H1 (cell line): Measurements from ENCODE around the gene CFAP100.

Experiments
- BRCA1 ChIP-seq: IDR thresholded peaks from 2 replicates; pipeline ENCODE4 v1.6.1; 2012; ENCODE audit warnings: low read depth, low read length, improper control_type of control experiment
- CTBP2 ChIP-seq: IDR thresholded peaks from 2 replicates; pipeline ENCODE4 v1.7.0; 2011; ENCODE audit warnings: borderline replicate concordance, mild to moderate bottlenecking, moderate library complexity, mixed read lengths, low read length; ENCODE audit not compliant: insufficient read depth, insufficient read length
- POLR2A ChIP-seq, 2 experiments: IDR thresholded peaks; 1 replicate in 1 of 2; 2 replicates in 1 of 2; pipeline ENCODE4 v1.6.1; 2011; ENCODE audit warnings: low read depth in 2 of 2, low read length in 2 of 2, mild to moderate bottlenecking in 2 of 2; ENCODE audit errors: control extremely low read depth in 1 of 2
- RFX5 ChIP-seq: IDR thresholded peaks from 2 replicates; pipeline ENCODE4 v1.6.1; 2011; ENCODE audit warnings: low read depth, low read length, improper control_type of control experiment, borderline replicate concordance
- TAF1 ChIP-seq: IDR thresholded peaks from 2 replicates; pipeline ENCODE4 v1.6.1; 2011; ENCODE audit warnings: mild to moderate bottlenecking, low read depth, low read length
- YY1 ChIP-seq: IDR thresholded peaks from 2 replicates; pipeline ENCODE4 v1.6.1; 2011; ENCODE audit warnings: low read depth, mild to moderate bottlenecking, low read length
- ZNF274 ChIP-seq: IDR thresholded peaks from 2 replicates; pipeline ENCODE4 v1.7.0; 2012; ENCODE audit warnings: low read length, borderline replicate concordance; ENCODE audit errors: extremely low read depth
- TF ChIP-seq, protein P1 (sequence below), 3 experiments: IDR thresholded peaks; 1 replicate in 2 of 3; 2 replicates in 1 of 3; pipeline versions ENCODE4 v1.5.1 to v1.6.1; 2011; ENCODE audit warnings: low read length in 3 of 3, mild to moderate bottlenecking in 3 of 3, inconsistent platforms in 2 of 3, low read depth in 1 of 3, moderate library complexity in 1 of 3; ENCODE audit not compliant: insufficient read depth in 1 of 3; ENCODE audit errors: control extremely low read depth in 1 of 3

DNA sequence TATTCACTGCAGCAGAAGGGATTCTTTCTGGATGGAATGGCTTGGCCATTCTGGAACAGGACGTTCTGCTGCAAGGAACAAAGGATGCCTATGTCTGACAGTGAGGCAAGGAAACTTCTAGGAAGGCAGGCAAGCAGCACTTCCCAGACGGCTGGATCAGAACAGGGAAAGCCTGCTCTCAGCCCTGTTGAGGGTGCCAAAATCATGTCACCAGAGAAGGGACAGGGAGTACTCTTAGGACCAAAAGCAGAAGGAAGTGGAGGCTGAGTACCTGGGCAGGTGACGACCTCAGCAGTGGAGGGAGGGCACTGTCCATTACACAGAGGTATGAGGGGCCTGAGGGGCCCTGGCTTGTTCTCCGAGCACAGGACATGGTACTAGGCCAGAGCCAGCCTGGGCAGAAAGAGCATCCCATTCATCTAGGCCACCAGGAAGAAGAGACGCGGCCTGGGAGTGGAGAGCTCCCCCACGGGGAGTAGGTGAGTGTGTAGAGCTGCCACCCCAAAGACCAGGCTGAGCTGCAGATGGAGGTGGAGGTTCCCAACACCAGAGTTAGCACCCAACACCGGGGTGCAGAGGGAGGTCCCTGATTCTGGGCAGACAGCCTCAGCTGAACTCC, 47.1 kb upstream of the CFAP100 start:
- TF ChIP-seq YY1, result no peak
- TF ChIP-seq, protein P1, sequence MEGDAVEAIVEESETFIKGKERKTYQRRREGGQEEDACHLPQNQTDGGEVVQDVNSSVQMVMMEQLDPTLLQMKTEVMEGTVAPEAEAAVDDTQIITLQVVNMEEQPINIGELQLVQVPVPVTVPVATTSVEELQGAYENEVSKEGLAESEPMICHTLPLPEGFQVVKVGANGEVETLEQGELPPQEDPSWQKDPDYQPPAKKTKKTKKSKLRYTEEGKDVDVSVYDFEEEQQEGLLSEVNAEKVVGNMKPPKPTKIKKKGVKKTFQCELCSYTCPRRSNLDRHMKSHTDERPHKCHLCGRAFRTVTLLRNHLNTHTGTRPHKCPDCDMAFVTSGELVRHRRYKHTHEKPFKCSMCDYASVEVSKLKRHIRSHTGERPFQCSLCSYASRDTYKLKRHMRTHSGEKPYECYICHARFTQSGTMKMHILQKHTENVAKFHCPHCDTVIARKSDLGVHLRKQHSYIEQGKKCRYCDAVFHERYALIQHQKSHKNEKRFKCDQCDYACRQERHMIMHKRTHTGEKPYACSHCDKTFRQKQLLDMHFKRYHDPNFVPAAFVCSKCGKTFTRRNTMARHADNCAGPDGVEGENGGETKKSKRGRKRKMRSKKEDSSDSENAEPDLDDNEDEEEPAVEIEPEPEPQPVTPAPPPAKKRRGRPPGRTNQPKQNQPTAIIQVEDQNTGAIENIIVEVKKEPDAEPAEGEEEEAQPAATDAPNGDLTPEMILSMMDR (IDR thresholded peaks at IDR 0.05; ENCODE audit: control extremely low read depth in 1 of 3, insufficient read depth in 1 of 3, low read depth in 1 of 3, low read length in 3 of 3), result no peak
- no peak for TF ChIP-seq ZNF274
- TF ChIP-seq BRCA1, result no peak
- no peak for TF ChIP-seq RFX5
- no peak for TF ChIP-seq POLR2A (IDR thresholded peaks at IDR 0.05; ENCODE audit: control extremely low read depth in 1 of 2, low read depth in 2 of 2, low read length in 2 of 2)
- TF ChIP-seq TAF1, result no peak
- TF ChIP-seq CTBP2, result no peak
